ENCODE results near the gene GLI1.
"Not testable (repeated sequence)": the region's sequence is repeated elsewhere in the genome, so short reads cannot be mapped to it uniquely, and the experiment has no call there.

Gene GLI1

DNA sequence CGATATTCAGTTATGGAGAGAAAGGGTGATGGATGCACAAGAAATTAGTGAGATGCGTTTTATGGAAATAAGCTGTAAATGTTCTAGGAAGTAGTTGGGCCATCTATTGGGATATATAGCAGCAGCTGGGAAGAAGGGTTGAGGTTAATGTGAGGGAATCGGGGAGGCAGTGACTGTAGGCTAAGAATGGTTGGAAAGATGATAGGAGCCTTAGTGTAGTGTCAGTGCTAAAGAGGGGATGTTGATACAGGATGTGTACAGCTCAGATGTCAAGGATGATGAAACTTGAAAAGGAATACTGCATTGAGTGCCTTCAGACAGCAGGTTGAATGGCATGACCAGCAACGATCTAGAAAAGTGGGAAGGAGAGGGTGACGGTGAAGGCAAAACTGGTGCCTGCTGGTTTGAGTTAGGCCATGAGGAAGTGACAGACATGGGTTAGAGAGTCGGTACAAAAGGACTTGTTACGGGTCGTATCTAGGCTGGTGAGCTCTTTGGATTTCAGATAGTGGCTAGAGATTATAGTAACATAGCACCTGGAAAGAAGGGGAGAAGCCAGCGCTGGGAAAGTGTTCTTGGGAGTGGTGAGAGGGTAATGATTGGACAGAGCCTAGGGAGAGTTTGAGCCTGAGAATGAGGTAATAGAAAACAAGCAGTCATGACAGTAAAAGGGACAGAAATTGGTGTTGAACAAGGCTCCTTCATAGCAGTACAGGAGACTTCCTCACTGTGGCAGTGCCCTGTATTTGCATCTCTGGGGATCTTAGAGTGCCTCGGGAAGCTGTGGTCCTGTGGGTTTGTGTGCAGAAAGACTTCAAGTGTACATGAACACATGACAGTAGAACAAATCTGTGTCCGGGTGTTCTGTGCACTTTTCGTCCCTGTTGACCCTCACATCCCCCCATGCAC, 37.9 kb downstream of the GLI1 start:
- no peak for DNase-seq (ENCODE audit: low read depth)

DNA sequence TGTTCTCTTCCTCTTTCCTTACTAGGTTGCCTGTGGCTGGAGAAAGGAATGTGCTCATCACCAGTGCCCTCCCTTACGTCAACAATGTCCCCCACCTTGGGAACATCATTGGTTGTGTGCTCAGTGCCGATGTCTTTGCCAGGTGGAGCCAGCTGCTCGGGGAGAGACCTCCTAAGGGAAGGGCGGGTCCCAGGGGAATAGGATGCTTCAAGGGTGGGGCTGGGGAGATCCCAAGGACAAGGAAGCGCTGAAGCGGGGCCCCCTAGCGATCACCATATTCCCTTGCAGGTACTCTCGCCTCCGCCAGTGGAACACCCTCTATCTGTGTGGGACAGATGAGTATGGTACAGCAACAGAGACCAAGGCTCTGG, 38.5 kb downstream of the GLI1 start:
- no peak for DNase-seq (ENCODE audit: low read depth)

DNA sequence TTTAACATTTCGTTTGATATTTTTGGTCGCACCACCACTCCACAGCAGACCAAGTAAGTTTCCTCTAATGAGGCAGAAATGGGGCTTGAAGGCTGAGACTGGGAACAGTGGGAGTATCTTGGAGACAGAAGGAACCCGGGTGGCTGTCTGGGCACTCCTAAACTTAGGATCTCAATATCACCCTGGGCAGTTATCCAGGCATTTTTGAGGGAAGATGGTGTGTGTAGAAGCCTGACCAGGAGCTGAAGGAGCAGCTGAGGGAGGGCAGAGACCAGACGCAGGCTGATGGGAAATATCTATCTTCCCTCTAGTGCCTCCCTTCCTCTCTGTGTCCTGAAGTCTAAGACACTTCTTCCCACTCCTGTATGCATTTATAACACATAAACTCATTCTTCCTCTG, 39.0 kb downstream of the GLI1 start:
- no peak for DNase-seq (ENCODE audit: low read depth)

DNA sequence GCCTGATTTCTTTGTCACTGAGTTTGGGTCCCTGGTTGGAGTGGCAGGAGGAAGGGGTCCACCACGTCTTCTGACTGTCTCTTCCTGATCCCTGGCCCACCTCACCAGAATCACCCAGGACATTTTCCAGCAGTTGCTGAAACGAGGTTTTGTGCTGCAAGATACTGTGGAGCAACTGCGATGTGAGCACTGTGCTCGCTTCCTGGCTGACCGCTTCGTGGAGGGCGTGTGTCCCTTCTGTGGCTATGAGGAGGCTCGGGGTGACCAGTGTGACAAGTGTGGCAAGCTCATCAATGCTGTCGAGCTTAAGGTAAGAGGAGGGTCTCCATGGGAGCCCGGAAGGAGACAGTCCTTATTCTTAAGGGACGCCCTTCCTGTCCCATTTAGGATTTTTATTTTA, 40.6 kb downstream of the GLI1 start:
- DNase-seq (ENCODE audit: low read depth): no peak

DNA sequence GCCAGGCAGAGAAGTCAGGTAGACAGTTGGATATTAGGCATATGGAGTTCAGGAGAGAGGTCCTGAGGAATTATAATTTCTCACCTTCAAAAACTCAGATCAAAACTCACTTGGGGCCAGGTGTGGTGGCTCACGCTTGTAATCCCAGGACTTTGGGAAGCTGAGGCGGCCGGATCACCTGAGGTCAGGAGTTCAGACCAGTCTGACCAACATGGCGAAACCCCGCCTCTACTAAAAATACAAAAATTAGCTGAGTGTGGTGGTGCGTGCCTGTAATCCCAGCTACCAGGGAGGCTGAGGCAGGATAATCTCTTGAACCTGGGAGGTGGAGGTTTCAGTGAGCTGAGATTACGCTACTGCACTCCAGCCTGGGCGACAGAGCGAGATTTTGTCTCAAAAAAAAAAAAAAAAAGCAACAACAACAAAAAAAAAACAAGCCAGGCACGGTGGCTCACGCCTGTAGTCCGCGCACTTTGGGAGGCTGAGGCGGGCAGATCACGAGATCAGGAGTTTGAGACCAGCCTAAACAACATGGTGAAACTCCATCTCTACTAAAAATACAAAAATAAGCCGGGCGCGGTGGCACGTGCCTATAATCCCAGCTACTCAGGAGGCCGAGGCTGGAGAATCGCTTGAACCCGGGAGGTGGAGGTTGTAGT, 42.9 kb downstream of the GLI1 start:
- DNase-seq (ENCODE audit: low read depth): not testable (repeated sequence)

DNA sequence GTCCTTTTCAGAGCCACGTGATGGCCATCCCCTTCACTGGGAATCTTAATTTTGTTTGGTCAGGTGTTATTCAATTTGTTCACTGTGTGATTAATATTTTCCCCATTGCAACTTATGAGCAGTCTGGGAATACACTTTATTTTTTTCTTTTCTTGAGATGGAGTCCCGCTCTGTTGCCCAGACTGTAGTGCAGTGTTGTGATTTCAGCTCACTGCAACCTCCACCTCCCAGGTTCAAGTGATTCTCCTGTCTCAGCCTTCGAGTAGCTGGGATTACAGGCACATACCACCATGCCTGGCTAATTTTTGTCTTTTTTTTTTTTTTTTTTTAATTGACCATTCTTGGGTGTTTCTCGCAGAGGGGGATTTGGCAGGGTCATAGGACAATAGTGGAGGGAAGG, 47.0 kb downstream of the GLI1 start:
- DNase-seq (ENCODE audit: low read depth): not testable (repeated sequence)

DNA sequence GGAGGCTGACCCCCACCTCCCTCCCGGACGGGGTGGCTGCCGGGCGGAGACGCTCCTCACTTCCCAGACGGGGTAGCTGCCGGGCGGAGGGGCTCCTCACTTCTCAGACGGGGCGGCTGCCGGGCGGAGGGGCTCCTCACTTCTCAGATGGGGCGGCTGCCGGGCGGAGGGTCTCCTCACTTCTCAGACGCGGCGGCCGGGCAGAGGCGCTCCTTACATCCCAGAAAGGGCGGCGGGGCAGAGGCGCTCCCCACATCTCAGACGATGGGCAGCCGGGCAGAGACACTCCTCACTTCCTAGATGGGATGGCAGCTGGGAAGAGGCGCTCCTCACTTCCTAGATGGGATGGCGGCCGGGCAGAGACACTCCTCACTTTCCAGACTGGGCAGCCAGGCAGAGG, 48.2 kb downstream of the GLI1 start:
- DNase-seq (ENCODE audit: low read depth): not testable (repeated sequence)

DNA sequence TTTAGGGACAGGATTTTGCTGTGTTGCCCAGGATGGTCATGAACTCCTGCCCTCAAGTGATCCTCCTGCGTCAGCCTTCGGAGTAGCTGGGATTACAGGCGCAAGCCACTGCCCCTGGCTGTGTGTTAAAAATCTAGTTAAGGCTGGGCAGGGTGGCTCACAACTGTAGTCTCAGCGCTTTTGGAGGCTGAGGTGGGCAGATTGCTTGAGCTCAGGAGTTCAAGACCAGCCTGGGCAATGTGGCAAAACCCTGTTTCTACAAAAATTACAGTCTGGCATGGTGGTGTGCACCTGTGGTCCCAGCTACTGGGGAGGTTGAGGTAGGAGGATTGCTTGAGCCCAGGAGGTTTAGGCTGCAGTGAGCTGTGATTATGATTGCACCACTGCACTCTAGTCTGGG, 51.6 kb downstream of the GLI1 start:
- DNase-seq (ENCODE audit: low read depth): no peak

DNA sequence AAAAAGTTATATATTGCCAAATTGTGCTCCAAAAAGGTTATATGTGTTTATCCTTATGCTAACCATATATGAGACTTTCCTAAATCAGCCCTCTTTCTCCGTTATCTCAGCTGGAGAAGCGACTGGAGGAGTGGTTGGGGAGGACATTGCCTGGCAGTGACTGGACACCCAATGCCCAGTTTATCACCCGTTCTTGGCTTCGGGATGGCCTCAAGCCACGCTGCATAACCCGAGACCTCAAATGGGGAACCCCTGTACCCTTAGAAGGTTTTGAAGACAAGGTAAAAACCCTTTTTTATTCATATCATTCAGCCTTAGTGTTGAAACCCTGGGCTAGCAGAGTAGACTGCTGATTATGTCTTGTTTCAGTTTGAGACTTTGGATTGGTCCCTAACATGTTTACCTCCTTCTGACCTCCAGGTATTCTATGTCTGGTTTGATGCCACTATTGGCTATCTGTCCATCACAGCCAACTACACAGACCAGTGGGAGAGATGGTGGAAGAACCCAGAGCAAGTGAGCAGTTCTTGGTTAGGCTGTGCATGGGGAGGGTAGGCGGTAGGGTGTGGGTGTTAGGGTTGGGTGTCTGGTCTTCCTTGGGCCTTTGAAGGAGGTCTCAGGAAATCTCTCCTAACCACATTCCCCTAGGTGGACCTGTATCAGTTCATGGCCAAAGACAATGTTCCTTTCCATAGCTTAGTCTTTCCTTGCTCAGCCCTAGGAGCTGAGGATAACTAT, 52.2 kb downstream of the GLI1 start:
- no peak for DNase-seq (ENCODE audit: low read depth)

DNA sequence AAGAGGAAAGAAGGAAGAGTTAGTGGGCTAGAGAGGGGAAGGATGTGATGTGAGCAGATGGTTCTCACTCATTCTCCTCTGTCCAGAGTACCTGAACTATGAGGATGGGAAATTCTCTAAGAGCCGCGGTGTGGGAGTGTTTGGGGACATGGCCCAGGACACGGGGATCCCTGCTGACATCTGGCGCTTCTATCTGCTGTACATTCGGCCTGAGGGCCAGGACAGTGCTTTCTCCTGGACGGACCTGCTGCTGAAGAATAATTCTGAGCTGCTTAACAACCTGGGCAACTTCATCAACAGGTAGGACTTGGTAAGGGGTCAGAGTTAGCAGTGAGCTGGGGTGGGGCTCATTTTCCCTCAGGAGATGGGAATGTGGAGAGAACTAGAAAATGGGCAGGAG, 53.1 kb downstream of the GLI1 start:
- DNase-seq (ENCODE audit: low read depth): no peak

DNA sequence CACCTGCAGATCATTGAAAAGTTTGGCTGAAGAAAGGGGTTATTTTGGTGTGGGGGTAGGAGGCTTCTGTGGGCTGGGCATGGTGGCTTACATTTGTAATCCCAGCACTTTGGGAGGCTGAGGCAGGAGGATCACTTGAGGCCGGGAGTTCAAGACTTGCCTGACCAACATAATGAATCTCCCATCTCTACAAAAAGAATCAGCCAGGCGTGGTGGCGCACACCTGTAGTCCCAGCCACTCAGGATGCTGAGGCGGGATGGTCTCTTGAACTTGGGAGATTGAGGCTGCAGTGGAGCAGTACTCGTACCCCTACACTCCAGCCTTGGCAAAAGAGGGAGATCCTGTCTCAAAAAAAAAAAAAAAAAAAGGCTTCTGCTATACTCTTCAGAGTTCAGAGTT, 53.7 kb downstream of the GLI1 start:
- DNase-seq (ENCODE audit: low read depth): no peak

DNA sequence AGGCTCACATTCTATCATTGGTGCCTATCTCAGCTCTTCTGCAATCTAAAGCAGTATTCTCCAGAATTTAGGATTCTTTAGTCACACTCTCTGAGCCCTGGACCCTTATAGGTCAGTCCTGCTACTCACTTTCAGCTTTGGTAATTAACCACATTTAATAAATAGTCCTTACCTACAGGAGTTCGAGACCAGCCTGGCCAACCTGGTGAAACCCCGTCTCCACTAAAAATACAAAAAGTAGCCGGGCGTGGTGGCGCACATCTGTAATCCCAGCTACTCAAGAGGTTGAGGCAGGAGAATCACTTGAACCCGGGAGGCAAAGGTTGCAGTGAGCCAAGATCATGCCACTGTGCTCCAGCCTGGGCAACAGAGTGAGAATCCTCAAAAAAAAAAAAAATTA, 54.1 kb downstream of the GLI1 start:
- DNase-seq (ENCODE audit: low read depth): not testable (repeated sequence)

DNA sequence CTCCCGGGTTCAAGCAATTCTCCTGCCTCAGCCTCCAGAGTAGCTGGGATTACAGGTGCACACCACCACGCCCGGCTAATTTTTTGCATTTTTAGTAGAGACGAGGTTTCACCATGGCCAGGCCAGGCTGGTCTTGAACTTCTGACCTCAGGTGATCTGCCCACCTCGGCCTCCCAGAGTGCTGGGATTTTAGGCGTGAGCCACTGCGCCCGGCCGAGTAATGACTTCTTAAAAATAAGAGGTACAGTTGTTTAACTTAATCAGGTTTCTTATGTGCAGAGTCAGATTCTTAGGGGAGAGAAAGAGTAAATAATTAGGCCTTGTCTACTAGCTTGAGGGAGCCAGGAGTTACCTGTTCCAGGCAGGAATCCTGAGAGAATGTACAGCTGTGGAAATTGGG, 54.7 kb downstream of the GLI1 start:
- DNase-seq (ENCODE audit: low read depth): not testable (repeated sequence)

DNA sequence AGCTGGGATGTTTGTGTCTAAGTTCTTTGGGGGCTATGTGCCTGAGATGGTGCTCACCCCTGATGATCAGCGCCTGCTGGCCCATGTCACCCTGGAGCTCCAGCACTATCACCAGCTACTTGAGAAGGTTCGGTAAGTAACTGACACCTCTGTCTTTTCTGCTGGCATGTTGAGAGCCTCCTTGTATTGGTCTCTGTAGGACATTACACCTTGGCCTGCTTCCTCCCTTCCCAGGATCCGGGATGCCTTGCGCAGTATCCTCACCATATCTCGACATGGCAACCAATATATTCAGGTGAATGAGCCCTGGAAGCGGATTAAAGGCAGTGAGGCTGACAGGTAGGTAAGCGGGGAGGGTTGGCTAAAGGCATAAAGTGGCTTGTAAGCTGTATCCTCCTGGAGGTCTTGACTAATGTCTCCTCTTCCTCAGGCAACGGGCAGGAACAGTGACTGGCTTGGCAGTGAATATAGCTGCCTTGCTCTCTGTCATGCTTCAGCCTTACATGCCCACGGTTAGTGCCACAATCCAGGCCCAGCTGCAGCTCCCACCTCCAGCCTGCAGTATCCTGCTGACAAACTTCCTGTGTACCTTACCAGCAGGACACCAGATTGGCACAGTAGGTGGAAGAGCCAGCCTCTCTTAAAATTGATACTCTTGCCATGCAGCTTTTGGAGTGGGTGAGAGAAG, 55.3 kb downstream of the GLI1 start:
- DNase-seq (ENCODE audit: low read depth): no peak

DNA sequence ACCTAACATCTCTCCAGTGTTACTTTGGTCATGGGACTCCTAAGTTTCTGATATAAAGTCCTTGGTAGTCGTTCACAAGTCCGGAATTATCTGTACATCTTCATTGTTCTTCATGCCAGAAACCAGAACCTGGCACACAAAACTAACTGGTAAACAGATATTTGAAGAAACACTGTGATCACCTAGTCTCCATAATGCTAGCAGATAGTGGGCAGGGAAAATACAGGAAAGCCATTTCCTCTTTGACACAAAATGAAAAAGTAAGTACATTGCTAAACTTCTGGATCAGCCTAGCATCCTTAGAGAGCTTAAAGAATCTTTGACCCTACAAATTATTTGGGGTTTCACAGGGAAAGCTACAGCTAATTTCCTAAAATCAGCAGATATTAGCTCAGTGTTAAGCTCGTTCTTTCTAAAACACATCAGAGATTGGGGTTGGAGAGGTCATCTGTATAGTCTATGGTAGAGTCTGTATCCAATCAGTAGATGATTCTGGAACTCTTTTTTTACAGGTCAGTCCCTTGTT, 55.9 kb downstream of the GLI1 start:
- DNase-seq (ENCODE audit: low read depth): no peak

DNA sequence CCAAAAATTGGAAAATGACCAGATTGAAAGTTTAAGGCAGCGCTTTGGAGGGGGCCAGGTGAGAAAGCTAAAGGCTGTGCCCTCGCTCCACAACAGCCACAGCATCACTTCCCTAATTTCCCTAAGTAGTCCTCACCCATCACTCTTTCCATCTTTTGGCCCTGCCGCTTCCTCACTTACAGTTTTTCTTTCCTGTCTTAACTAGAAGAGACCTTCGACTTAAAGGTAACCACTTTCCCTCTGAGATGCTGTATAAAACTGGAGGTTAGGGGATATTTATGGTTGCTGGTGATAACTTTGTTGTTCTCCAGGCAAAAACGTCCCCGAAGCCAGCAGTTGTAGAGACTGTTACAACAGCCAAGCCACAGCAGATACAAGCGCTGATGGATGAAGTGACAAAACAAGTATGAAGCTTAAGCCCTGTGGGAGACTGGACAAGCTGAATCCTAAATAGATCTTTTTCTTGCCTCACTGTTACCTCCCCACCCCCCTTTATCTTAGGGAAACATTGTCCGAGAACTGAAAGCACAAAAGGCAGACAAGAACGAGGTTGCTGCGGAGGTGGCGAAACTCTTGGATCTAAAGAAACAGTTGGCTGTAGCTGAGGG, 56.5 kb downstream of the GLI1 start:
- no peak for DNase-seq (ENCODE audit: low read depth)

DNA sequence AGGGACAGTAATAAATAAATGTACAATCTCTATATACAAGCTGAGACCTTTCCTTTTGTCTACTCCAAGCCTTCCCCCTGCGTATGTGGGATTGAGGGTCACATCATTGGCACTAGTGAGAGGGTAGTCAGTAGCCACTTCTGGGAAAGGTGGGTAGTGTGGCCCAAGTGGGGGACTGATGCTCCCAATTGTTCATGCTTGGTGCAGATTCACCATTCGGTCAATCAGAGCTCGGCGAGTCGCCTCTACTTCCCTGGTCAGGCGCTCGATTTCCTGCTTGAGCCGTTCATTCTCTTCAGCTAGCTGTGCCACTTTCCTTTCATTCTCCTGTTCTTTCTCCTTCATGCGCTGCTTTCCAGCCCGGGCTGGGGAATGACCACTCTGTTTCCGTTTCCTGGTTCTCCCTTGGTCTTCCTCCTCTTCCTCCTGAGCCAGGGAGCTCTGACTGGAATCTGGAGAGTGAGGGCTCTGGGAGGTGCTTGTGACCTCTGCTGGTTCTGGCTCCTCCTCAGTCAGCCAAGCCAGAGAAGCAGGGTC, 57.1 kb downstream of the GLI1 start:
- DNase-seq (ENCODE audit: low read depth): no peak

DNA sequence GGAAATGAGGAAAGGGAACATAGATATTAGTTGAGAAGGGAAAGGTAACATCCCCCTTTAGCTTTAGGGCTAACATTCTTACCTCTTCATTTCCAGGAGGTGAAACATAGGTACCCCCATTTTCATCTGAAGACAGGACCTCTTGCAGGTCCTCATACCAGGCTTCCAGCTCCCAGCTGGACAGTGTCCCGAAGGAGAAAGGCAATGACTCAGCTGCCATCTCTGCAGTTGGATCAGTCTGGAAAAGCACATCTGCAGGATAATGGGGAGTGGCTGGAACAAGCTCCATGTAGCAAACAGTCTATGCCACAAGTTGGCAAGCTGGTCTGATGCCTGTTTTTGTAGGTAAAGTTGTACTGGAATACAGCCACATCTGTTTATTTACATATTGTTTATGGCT, 57.6 kb downstream of the GLI1 start:
- no peak for DNase-seq (ENCODE audit: low read depth)

DNA sequence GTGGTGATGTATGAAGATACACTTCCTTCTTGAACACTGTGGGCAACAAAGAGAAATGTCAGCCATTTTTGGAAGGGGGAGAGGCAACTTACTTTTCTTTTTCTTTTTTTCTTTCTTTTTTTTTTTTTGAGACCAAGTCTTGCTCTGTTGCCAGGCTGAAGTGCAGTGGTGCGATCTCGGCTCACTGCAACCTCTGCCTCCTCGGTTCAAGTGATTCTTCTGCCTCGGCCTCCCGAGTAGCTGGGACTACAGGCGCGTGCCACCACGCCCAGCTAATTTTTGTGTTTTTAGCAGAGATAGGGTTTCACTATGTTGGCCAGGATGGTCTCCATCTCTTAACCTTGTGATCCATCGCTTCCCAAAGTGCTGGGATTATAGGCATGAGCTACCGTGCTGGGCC, 58.1 kb downstream of the GLI1 start:
- DNase-seq (ENCODE audit: low read depth): not testable (repeated sequence)

DNA sequence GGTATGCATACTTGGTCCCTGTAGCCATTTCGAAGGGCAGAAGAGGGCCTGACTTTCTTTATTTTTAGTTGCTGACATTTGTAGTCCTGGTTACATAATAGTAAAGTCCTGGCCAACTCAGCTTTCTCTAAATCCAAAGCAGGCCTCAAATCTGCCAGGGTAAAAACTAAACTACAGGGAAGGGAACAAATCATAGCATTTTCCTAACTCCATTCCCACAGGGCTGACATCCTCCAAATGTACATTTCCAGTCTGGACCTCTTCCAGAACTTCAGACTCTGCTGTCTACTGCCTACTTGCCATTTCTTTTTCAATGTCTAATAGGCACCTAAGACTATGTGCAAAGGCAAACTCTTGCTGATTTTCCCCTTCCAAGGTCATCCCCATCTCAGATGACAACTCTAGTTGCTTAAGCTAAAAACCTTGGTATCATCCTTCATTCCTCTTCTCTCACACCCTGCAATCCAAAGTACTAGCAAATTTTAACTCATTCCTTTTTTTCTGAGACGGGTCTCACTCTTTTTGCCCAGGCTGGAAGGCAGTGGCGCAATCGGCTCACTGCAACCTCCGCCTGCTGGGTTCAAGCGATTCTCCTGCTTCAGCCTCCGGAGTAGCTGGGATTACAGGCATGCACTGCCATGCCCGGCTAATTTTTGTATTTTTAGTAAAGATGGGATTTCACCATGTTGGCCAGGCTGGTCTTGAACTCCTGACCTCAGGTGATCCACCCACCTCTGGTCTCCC, 58.8 kb downstream of the GLI1 start:
- no peak for DNase-seq (ENCODE audit: low read depth)

All from activated T-cell treated with anti-CD3 and anti-CD28 coated beads for 24 hours (primary cell).